BE2C (cell line): ENCODE data around the gene SEMA4F.

ENCODE experiments used
- DNase-seq: peaks from one replicate; pipeline ENCODE4 v3.0.0-alpha.2; 2020
- H3K27me3 ChIP-seq: fragments of 250-450 bp; sonication (Bioruptor Pico); 2 replicates; pipeline ENCODE4 v1.5.1; 2020; ENCODE audit warnings: mild to moderate bottlenecking
- H3K36me3 ChIP-seq: fragments of 250-450 bp; sonication (Bioruptor Pico); 2 replicates; pipeline ENCODE4 v1.5.1; 2020; ENCODE audit warnings: mild to moderate bottlenecking
- H3K4me1 ChIP-seq: fragments of 250-450 bp; sonication (Bioruptor Pico); 2 replicates; pipeline ENCODE4 v1.5.1; 2020
- H3K4me3 ChIP-seq: 2 replicates; pipeline ENCODE4 v1.5.1; 2011; ENCODE audit warnings: low read depth, low read length
- H3K9me3 ChIP-seq: fragments of 250-450 bp; sonication (Bioruptor Pico); 2 replicates; pipeline ENCODE4 v1.5.1; 2020
- CTCF ChIP-seq: IDR thresholded peaks from 2 replicates; pipeline ENCODE4 v1.5.1; 2012; ENCODE audit warnings: mild to moderate bottlenecking, low read depth, low read length

SEMA4F gene

GRCh38 chr2:74655579-74655978 lies 1.5 kb downstream of the SEMA4F start:
- Histone ChIP-seq H3K36me3 (no peaks in the 10 kb centered on the region), H3K4me3 (no peak overlapping the region), H3K27me3 (peaks cover 8% of the 10 kb centered on the region), H3K4me1 (no peaks in the 10 kb centered on the region), H3K9me3 (no peaks in the 10 kb centered on the region)
- no peak for DNase-seq
- TF ChIP-seq CTCF, result no peak

- H3K4me1 ChIP-seq, result no peaks in the 10 kb centered on the region
- TF ChIP-seq CTCF, result no peak
- no peak overlapping the region for H3K4me3 ChIP-seq
- peaks cover 8% of the 10 kb centered on the region for H3K27me3 ChIP-seq
- no peaks in the 10 kb centered on the region for H3K36me3 ChIP-seq
- no peak for DNase-seq
- no peaks in the 10 kb centered on the region for H3K9me3 ChIP-seq
Observed at GRCh38 chr2:74658516-74658915, 4.5 kb downstream of the SEMA4F start.

GRCh38 chr2:74659462-74659861 lies 5.4 kb downstream of the SEMA4F start:
- Histone ChIP-seq H3K36me3 (no peaks in the 10 kb centered on the region), H3K27me3 (peaks cover 7% of the 10 kb centered on the region), H3K4me1 (no peaks in the 10 kb centered on the region), H3K4me3 (no peak overlapping the region), H3K9me3 (no peaks in the 10 kb centered on the region)
- DNase-seq, result no peak
- no peak for TF ChIP-seq CTCF

GRCh38 chr2:74668087-74668486 lies 14.0 kb downstream of the SEMA4F start:
- Histone ChIP-seq H3K4me1 (no peaks in the 10 kb centered on the region), H3K9me3 (no peaks in the 10 kb centered on the region), H3K27me3 (no peaks in the 10 kb centered on the region), H3K36me3 (no peaks in the 10 kb centered on the region), H3K4me3 (no peak overlapping the region)
- DNase-seq, result no peak
- TF ChIP-seq CTCF, result no peak

GRCh38 chr2:74670263-74670662 lies 16.2 kb downstream of the SEMA4F start:
- TF ChIP-seq CTCF, result no peak
- no peaks in the 10 kb centered on the region for H3K36me3 ChIP-seq

GRCh38 chr2:74671479-74671878 lies 17.4 kb downstream of the SEMA4F start:
- Histone ChIP-seq H3K9me3 (no peaks in the 10 kb centered on the region), H3K36me3 (no peaks in the 10 kb centered on the region), H3K27me3 (no peaks in the 10 kb centered on the region), H3K4me3 (no peak overlapping the region), H3K4me1 (no peaks in the 10 kb centered on the region)
- no peak for DNase-seq
- TF ChIP-seq CTCF, result no peak

More at GRCh38 chr2:74670263-74670662, 16.2 kb downstream of the SEMA4F start:
- H3K4me3 ChIP-seq, result no peak overlapping the region
- no peaks in the 10 kb centered on the region for H3K9me3 ChIP-seq
- no peaks in the 10 kb centered on the region for H3K27me3 ChIP-seq
- no peaks in the 10 kb centered on the region for H3K4me1 ChIP-seq
- no peak for DNase-seq
